ENCODE results near the gene HID1. TPM values are rescaled to one million over a fixed set of nuclear protein-coding genes. Genes with fewer than 3 reads are reported as not detected.

Gene HID1
- total RNA-seq, 1 experiment from 2014 or later, result 12.7 TPM

DNA sequence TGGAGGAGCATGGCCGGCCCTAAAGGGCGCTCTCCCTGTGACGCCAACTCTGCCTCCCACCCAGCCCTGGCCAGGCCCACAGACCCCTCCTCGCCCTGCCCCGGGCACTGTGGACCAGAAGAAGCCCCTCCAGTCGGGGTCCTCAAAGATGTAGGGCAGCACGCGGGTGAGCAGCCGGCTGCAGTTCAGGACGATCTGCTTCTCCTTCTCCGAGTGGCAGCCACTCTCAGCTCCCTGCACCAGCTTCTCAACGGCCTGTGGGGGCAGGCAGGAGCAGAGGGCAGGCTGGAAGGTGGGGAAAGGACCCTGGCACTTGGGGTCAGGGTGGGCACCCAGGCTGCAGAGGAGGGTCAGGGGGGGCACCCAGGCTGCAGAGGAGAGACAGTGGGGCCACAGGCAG lies 8.9 kb downstream of the HID1 start:
- Histone ChIP-seq H3K4me1 (ENCODE audit: insufficient read depth, low read length) (no peaks in the 10 kb centered on the region), H3K23me2 (ENCODE audit: insufficient read length, low read depth, low read length, poor library complexity, severe bottlenecking) (no peaks in the 10 kb centered on the region), H2BK15ac (ENCODE audit: low read depth, low read length) (no peak overlapping the region), H3K79me2 (ENCODE audit: insufficient read depth, low read length) (no peaks in the 10 kb centered on the region), H2AK5ac (ENCODE audit: insufficient read length, low read length) (no peak overlapping the region), H4K91ac (ENCODE audit: insufficient read length, low read depth, low read length) (no peak overlapping the region), H3K27me3 (ENCODE audit: insufficient read depth, low read length) (no peaks in the 10 kb centered on the region), H4K8ac (replicated peaks; ENCODE audit: insufficient read length, low read depth, low read length) (no peak overlapping the region), H3K4me2 (ENCODE audit: insufficient read depth, insufficient read length, low read length) (no peak overlapping the region), H2BK12ac (ENCODE audit: insufficient read length, low read depth, low read length) (no peak overlapping the region), H3K27ac (ENCODE audit: insufficient read length, low read depth, low read length) (no peak overlapping the region), H3K23ac (ENCODE audit: insufficient read length, low read depth, low read length) (no peak overlapping the region), H3K79me1 (ENCODE audit: insufficient read depth, low read depth, low read length, poor library complexity, severe bottlenecking) (no peaks in the 10 kb centered on the region), H2BK5ac (ENCODE audit: insufficient read length, low read length) (no peak overlapping the region), H2AFZ (ENCODE audit: low read length) (no peak overlapping the region), H3K18ac (ENCODE audit: insufficient read length, low read depth, low read length) (no peak overlapping the region), H4K5ac (ENCODE audit: insufficient read length, low read depth, low read length) (no peak overlapping the region), H3K9me3 (ENCODE audit: control insufficient read depth, low read depth, low read length) (no peaks in the 10 kb centered on the region), H3T11ph (ENCODE audit: low read length) (no peak overlapping the region), H4K20me1 (ENCODE audit: control insufficient read depth, insufficient read depth, insufficient read length) (peaks cover 3% of the 10 kb centered on the region), H3K56ac (ENCODE audit: insufficient read length, low read depth, low read length) (no peak overlapping the region), H3K4ac (ENCODE audit: low read depth, low read length) (no peak overlapping the region), H2BK120ac (ENCODE audit: low read depth, low read length, poor library complexity, severe bottlenecking) (no peak overlapping the region), H2BK20ac (ENCODE audit: low read depth, low read length, poor library complexity, severe bottlenecking) (no peak overlapping the region), H3K9ac (ENCODE audit: extremely low read depth, insufficient read length, low read length) (no peak overlapping the region), H3K14ac (ENCODE audit: insufficient read depth, low read length) (no peak overlapping the region)
- WGBS (ENCODE audit: extremely low coverage, insufficient read length, low lambda C conversion rate), result no CpG with 5 or more reads among the region's 12 CpGs
- Mint-ChIP-seq H3K4me3 (no peak overlapping the region; a peak in 1 of 5 replicates), H3K27ac (peak overlapping the region in 1 of 3 experiments; percentile 59; a peak in 1 of 7 replicates), H3K27me3 (ENCODE audit: low read depth) (peaks cover 25% of the 10 kb centered on the region), H3K9me3 (peaks cover 0 to 2% of the 10 kb centered on the region in 2 experiments; a peak in 1 of 5 replicates), H3K36me3 (ENCODE audit: insufficient read depth in 1 of 3, low read depth in 3 of 3) (peaks cover 0 to 2% (median 0%) of the 10 kb centered on the region in 3 experiments; a peak in 1 of 7 replicates), H3K4me1 (peaks cover 10 to 14% of the 10 kb centered on the region in 2 experiments)
- DNase-seq, result peak; percentile 65
- TF ChIP-seq, protein P1, sequence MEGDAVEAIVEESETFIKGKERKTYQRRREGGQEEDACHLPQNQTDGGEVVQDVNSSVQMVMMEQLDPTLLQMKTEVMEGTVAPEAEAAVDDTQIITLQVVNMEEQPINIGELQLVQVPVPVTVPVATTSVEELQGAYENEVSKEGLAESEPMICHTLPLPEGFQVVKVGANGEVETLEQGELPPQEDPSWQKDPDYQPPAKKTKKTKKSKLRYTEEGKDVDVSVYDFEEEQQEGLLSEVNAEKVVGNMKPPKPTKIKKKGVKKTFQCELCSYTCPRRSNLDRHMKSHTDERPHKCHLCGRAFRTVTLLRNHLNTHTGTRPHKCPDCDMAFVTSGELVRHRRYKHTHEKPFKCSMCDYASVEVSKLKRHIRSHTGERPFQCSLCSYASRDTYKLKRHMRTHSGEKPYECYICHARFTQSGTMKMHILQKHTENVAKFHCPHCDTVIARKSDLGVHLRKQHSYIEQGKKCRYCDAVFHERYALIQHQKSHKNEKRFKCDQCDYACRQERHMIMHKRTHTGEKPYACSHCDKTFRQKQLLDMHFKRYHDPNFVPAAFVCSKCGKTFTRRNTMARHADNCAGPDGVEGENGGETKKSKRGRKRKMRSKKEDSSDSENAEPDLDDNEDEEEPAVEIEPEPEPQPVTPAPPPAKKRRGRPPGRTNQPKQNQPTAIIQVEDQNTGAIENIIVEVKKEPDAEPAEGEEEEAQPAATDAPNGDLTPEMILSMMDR (conservative IDR thresholded peaks at IDR 0.05), result peak; percentile 49

Measured in H9 (cell line).